A673 (cell line): ENCODE results near the gene GPR26. TPM values are rescaled to one million over a fixed set of nuclear protein-coding genes. Genes with fewer than 3 reads are reported as not detected.
"Not testable (repeated sequence)": the region's sequence is repeated elsewhere in the genome, so short reads cannot be mapped to it uniquely, and the experiment has no call there.

Experiments used
- BruUV-seq: library from RNA; stranded (reverse); fragments of 400-500 nt; replicated peaks from 2 replicates; lab custom pipeline; 2021; lab: Mats Ljungman, UMichigan
- CTCF ChIA-PET: fragments of 300-600 bp; sonication (Branson Sonifier 250); formaldehyde crosslinking; loops from one replicate; lab custom pipeline; 2022; ENCODE audit warnings: antibody characterized with exemption; lab: Charles Lee
- POLR2A ChIA-PET: fragments of 300-600 bp; sonication (Branson Sonifier 250); formaldehyde crosslinking; loops from one replicate; lab custom pipeline; 2022; ENCODE audit warnings: antibody characterized with exemption; ENCODE audit not compliant: low non-redundant PET; lab: Charles Lee
- DNase-seq: peaks from one replicate; pipeline ENCODE4 v3.0.0-alpha.2; 2015; ENCODE audit warnings: low spot score
- H3K27ac ChIP-seq: fragments of 200-600 bp; sonication (generic); 2 replicates; pipeline ENCODE4 v1.5.1; 2016; ENCODE audit warnings: mixed run types, low read depth, mild to moderate bottlenecking, mixed read lengths, antibody characterized with exemption, low read length; ENCODE audit not compliant: poor library complexity, severe bottlenecking
- H3K27me3 ChIP-seq: fragments of 200-600 bp; sonication (generic); replicated peaks from 2 replicates; pipeline ENCODE4 v1.6.1; 2017; ENCODE audit warnings: mixed run types, low read depth, mild to moderate bottlenecking, mixed read lengths, antibody characterized with exemption, low read length; ENCODE audit not compliant: insufficient read depth, poor library complexity
- H3K36me3 ChIP-seq: fragments of 200-600 bp; sonication (generic); 2 replicates; pipeline ENCODE4 v1.6.1; 2016; ENCODE audit warnings: mixed run types, mild to moderate bottlenecking, mixed read lengths, antibody characterized with exemption, low read length; ENCODE audit not compliant: insufficient read depth, poor library complexity, severe bottlenecking
- H3K4me1 ChIP-seq: fragments of 200-600 bp; sonication (generic); 2 replicates; pipeline ENCODE4 v1.6.1; 2017; ENCODE audit warnings: mixed run types, mild to moderate bottlenecking, mixed read lengths, antibody characterized with exemption, low read length; ENCODE audit not compliant: insufficient read depth, poor library complexity, severe bottlenecking
- H3K4me3 ChIP-seq: fragments of 200-600 bp; sonication (generic); 2 replicates; pipeline ENCODE4 v1.5.1; 2016; ENCODE audit warnings: low read depth, mixed run types, mild to moderate bottlenecking, mixed read lengths, low read length; ENCODE audit not compliant: poor library complexity, severe bottlenecking
- H3K9me3 ChIP-seq: fragments of 200-600 bp; sonication (generic); 2 replicates; pipeline ENCODE4 v1.6.1; 2016; ENCODE audit warnings: mixed run types, low read depth, mild to moderate bottlenecking, mixed read lengths, antibody characterized with exemption, low read length; ENCODE audit not compliant: poor library complexity, severe bottlenecking
- EZH2 ChIP-seq: fragments of 200-600 bp; sonication (generic); IDR thresholded peaks from 2 replicates; pipeline ENCODE4 v1.6.1; 2017; ENCODE audit warnings: borderline replicate concordance, low read depth, mild to moderate bottlenecking, mixed read lengths, antibody characterized with exemption, low read length; ENCODE audit not compliant: poor library complexity, severe bottlenecking
- intact Hi-C: fragments of 100-400 bp; cut with micrococcal nuclease; formaldehyde crosslinking; loops from one replicate; pipeline ENCODE4 v1.10.0; 2022; ENCODE audit not compliant: unreplicated experiment
- total RNA-seq: library from RNA; stranded (reverse); gene quantifications from 2 replicates; pipeline ENCODE4 v1.2.3, GENCODE V29; 2021
- TF ChIP-seq, protein P1 (sequence below): fragments of 300-800, 200-600 bp; sonication (generic); conservative IDR thresholded peaks from 2 replicates; pipeline ENCODE4 v1.5.1; 2017; ENCODE audit warnings: low read depth, mild to moderate bottlenecking, antibody characterized with exemption, low read length, moderate library complexity, mixed read lengths

GPR26 gene
- total RNA-seq, 1 experiment from 2014 or later, result not detected

DNA sequence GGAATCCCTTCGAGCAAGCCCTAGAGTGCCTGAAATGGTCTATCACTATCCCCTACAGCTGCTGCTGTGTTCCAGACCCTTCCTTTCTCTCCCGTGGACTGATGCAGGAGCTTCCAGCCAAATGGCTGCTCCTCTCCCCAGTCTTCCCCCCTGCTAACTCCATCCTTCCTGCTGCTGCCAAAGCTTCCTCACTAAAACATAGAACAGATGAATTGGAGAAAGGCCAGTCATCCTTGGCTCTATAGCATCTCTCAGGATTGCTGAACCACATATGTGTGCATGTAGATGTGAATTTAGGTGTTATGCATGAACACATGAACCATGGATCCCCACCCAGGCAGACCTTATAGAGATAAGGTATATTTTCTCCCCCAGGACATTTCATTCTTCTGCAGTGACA lies 60.7 kb downstream of the GPR26 start:
- Histone ChIP-seq H3K36me3 (no peaks in the 10 kb centered on the region), H3K4me1 (no peaks in the 10 kb centered on the region), H3K27ac (no peak overlapping the region), H3K27me3 (peaks cover 13% of the 10 kb centered on the region), H3K9me3 (no peaks in the 10 kb centered on the region), H3K4me3 (no peak overlapping the region)
- POLR2A ChIA-PET, result no interaction called here
- DNase-seq, result no peak
- TF ChIP-seq, protein P1, sequence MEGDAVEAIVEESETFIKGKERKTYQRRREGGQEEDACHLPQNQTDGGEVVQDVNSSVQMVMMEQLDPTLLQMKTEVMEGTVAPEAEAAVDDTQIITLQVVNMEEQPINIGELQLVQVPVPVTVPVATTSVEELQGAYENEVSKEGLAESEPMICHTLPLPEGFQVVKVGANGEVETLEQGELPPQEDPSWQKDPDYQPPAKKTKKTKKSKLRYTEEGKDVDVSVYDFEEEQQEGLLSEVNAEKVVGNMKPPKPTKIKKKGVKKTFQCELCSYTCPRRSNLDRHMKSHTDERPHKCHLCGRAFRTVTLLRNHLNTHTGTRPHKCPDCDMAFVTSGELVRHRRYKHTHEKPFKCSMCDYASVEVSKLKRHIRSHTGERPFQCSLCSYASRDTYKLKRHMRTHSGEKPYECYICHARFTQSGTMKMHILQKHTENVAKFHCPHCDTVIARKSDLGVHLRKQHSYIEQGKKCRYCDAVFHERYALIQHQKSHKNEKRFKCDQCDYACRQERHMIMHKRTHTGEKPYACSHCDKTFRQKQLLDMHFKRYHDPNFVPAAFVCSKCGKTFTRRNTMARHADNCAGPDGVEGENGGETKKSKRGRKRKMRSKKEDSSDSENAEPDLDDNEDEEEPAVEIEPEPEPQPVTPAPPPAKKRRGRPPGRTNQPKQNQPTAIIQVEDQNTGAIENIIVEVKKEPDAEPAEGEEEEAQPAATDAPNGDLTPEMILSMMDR, result no peak
- TF ChIP-seq EZH2, result no peak
- CTCF ChIA-PET, result no interaction called here
- no TSS peak for BruUV-seq
- intact Hi-C loops, result no loop called here

DNA sequence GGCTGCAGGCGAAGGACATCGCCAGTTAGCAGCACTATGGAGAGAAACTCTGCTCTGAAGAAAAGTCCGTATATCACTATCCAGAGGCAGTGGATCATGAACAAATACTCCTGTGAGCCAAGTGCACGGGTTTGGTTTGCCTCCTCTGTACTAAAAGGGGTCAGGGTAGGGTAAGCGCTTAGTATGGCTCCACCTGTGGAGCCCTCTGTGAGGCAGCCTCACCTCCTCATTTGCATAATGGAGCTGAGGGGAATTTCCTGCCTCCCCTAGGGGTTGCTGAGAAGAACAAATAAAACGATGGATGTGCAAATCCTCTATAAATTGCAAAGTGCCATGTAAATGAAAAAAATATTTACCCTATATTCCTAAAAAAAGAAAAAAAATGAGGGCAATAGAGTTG lies 63.4 kb downstream of the GPR26 start:
- no peak overlapping the region for H3K27ac ChIP-seq
- no peak overlapping the region for H3K4me3 ChIP-seq
- intact Hi-C loops, result no loop called here
- CTCF ChIA-PET, result no interaction called here
- no peaks in the 10 kb centered on the region for H3K36me3 ChIP-seq
- no TSS peak for BruUV-seq
- POLR2A ChIA-PET, result no interaction called here
- no peaks in the 10 kb centered on the region for H3K4me1 ChIP-seq
- TF ChIP-seq, protein P1, result no peak
- no peak for TF ChIP-seq EZH2
- peaks cover 8% of the 10 kb centered on the region for H3K27me3 ChIP-seq
- DNase-seq, result no peak
- H3K9me3 ChIP-seq, result no peaks in the 10 kb centered on the region

DNA sequence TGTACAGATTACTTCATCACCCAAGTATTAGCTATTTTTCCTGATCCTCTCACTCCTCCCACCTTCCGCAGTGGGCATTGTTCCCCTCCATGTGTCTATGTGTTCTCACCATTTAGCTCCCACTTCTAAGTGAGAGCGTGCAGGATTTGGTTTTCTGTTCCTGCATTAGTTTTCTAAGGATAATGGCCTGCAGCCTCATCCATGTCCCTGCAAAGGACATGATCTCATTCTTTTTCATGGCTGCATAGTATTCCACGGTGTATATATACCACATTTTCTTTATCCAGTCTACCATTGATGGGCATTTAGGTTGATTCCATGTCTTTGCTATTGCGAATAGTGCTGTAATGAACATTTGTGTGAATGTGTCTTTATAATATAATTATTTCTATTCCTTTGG lies 70.8 kb downstream of the GPR26 start:
- H3K27ac ChIP-seq, H3K36me3 ChIP-seq, H3K4me1 ChIP-seq, DNase-seq, CTCF ChIA-PET, H3K9me3 ChIP-seq, BruUV-seq, POLR2A ChIA-PET, H3K4me3 ChIP-seq, intact Hi-C loops: not testable (repeated sequence)
- peaks cover 18% of the 10 kb centered on the region for H3K27me3 ChIP-seq

DNA sequence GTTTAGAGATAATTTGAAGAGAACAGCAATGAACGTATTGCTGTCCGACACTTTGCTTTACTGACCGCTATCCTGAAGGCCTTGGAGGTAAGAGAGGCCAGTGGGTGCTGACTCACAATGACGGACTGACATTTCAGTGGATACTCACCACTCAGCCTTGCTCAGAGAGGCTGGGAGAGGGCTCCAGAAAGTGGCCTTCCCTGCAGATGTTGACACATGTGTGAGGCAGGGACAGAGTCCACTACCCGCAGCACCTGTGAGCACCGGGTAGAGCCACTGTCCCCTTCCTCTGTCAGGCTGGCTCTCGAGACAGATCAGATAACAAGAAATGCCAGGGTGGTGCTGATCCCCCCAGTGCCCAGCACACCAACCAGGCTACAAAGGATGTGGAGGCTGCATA lies 75.0 kb downstream of the GPR26 start:
- no peaks in the 10 kb centered on the region for H3K9me3 ChIP-seq

More for the DNA sequence above, 75.0 kb downstream of the GPR26 start:
- ChIA-PET POLR2A (no interaction called here), CTCF (no interaction called here)
- no peaks in the 10 kb centered on the region for H3K36me3 ChIP-seq
- H3K27ac ChIP-seq, result no peak overlapping the region
- H3K27me3 ChIP-seq, result peaks cover 47% of the 10 kb centered on the region
- H3K4me1 ChIP-seq, result no peaks in the 10 kb centered on the region
- no peak overlapping the region for H3K4me3 ChIP-seq
- BruUV-seq, result no TSS peak
- no peak for DNase-seq
- TF ChIP-seq, protein P1, result no peak
- no peak for TF ChIP-seq EZH2
- intact Hi-C loops, result no loop called here
